Fibroblast of upper back skin (primary cell): ENCODE results near the gene ABHD2.
"Not testable (repeated sequence)": the region's sequence is repeated elsewhere in the genome, so short reads cannot be mapped to it uniquely, and the experiment has no call there.

Experiments
- DNase-seq: peaks from one replicate; pipeline ENCODE4 v3.0.0-alpha.2; 2013

Gene ABHD2

GRCh38 chr15:89140595-89140994 lies 52.3 kb downstream of the ABHD2 start:
- DNase-seq = no peak

- not testable (repeated sequence) for DNase-seq
These were observed 52.9 kb downstream of the ABHD2 start for GRCh38 chr15:89141159-89141558.

- DNase-seq = no peak
These were observed 53.6 kb downstream of the ABHD2 start for GRCh38 chr15:89141885-89142284.

- DNase-seq = no peak
These were observed 54.2 kb downstream of the ABHD2 start for GRCh38 chr15:89142423-89142822.

GRCh38 chr15:89143503-89144162 lies 55.4 kb downstream of the ABHD2 start:
- DNase-seq = peak; percentile 95

- DNase-seq = no peak
These were observed 56.2 kb downstream of the ABHD2 start for GRCh38 chr15:89144491-89144890.

- no peak for DNase-seq
These were observed 58.1 kb downstream of the ABHD2 start for GRCh38 chr15:89146366-89146765.

GRCh38 chr15:89148126-89148525 lies 59.9 kb downstream of the ABHD2 start:
- DNase-seq = no peak

GRCh38 chr15:89149501-89150101 lies 61.3 kb downstream of the ABHD2 start:
- no peak for DNase-seq

- no peak for DNase-seq
These were observed 62.0 kb downstream of the ABHD2 start for GRCh38 chr15:89150287-89150686.

- no peak for DNase-seq
These were observed 62.8 kb downstream of the ABHD2 start for GRCh38 chr15:89150762-89151664.

- no peak for DNase-seq
These were observed 66.9 kb downstream of the ABHD2 start for GRCh38 chr15:89155122-89155521.

- no peak for DNase-seq
These were observed 67.4 kb downstream of the ABHD2 start for GRCh38 chr15:89155656-89156055.

GRCh38 chr15:89157061-89157460 lies 68.8 kb downstream of the ABHD2 start:
- no peak for DNase-seq

- DNase-seq = no peak
These were observed 69.8 kb downstream of the ABHD2 start for GRCh38 chr15:89157918-89158564.

- no peak for DNase-seq
These were observed 73.4 kb downstream of the ABHD2 start for GRCh38 chr15:89161666-89162065.

GRCh38 chr15:89163271-89164055 lies 75.2 kb downstream of the ABHD2 start:
- no peak for DNase-seq

- DNase-seq = no peak
These were observed 76.5 kb downstream of the ABHD2 start for GRCh38 chr15:89164712-89165211.

- DNase-seq = peak; percentile 28
These were observed 77.4 kb downstream of the ABHD2 start for GRCh38 chr15:89165677-89166076.

GRCh38 chr15:89167267-89168176 lies 79.3 kb downstream of the ABHD2 start:
- DNase-seq = peak; percentile 56

- no peak for DNase-seq
These were observed 80.1 kb downstream of the ABHD2 start for GRCh38 chr15:89168316-89168833.
